T follicular helper cell (primary cell): ENCODE measurements around the gene HSD17B4.
"Not testable (repeated sequence)": the region's sequence is repeated elsewhere in the genome, so short reads cannot be mapped to it uniquely, and the experiment has no call there.

Experiments
- DNase-seq: peaks from one replicate; pipeline ENCODE4 v3.0.0-alpha.2; 2020; ENCODE audit warnings: low read depth
- total RNA-seq, 2 experiments: gene quantifications; one replicate each; lab custom pipeline; 2026; lab: John Stamatoyannopoulos, UW

The HSD17B4 gene, protein sequence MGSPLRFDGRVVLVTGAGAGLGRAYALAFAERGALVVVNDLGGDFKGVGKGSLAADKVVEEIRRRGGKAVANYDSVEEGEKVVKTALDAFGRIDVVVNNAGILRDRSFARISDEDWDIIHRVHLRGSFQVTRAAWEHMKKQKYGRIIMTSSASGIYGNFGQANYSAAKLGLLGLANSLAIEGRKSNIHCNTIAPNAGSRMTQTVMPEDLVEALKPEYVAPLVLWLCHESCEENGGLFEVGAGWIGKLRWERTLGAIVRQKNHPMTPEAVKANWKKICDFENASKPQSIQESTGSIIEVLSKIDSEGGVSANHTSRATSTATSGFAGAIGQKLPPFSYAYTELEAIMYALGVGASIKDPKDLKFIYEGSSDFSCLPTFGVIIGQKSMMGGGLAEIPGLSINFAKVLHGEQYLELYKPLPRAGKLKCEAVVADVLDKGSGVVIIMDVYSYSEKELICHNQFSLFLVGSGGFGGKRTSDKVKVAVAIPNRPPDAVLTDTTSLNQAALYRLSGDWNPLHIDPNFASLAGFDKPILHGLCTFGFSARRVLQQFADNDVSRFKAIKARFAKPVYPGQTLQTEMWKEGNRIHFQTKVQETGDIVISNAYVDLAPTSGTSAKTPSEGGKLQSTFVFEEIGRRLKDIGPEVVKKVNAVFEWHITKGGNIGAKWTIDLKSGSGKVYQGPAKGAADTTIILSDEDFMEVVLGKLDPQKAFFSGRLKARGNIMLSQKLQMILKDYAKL
- total RNA-seq, result 51.1 to 63.4 reads per million in 2 experiments

GRCh38 chr5:119452373-119453039 lies at the start of gene HSD17B4:
HSD17B4 (plus strand) TSS chr5:119452497; CDS start chr5:119452576, 79 bp downstream.
- DNase-seq, result peak; percentile 69

- DNase-seq, result no peak
Measured at GRCh38 chr5:119402555-119402954, 49.7 kb upstream of the HSD17B4 start.

- no peak for DNase-seq
Measured at GRCh38 chr5:119404033-119404432, 48.3 kb upstream of the HSD17B4 start.

DNA sequence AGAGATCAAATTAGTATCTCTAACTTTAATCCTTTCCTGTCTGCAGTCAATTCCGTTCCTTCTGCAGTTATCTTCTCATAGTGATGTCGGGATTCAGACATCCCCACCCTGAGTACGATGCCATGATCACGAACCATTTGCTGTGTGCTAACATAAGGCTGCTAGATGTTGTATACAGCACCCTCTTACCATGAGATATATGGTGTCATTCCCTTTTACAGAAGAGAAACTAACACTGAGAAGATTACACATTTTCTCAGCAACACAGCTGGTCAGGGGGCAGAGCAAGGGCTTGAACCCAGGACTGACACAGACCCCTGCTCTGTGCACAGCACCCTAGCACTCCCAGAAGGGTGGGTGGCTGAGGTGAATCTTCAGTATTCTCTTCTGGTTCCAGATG lies 46.9 kb upstream of the HSD17B4 start:
- DNase-seq, result no peak

DNA sequence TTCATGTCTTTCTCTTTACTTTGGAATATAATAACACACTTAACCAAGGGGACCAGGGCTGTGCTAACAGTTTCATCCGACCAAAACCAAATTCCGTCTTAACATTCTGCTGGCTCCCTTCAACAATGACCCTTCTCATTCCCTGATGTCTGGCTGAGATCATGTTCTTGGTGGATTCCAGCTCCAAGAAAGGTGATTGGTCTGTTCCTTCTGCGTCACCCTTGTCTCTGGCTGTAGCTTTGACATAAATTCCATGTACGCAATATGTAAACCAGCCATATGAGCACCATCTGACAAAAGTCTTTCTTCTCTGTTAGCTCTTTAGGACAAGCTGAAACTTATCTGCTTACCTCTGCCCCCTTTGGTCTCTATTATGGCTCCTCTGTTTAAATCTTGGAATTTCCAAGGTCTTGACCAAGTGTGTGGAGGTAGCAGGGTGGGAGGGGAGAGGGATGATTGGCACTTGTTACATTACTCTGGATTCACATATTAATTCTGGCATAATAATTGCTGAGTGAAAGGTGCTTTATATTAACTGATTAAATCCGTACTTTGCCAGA lies 45.7 kb upstream of the HSD17B4 start:
- DNase-seq, result no peak

DNA sequence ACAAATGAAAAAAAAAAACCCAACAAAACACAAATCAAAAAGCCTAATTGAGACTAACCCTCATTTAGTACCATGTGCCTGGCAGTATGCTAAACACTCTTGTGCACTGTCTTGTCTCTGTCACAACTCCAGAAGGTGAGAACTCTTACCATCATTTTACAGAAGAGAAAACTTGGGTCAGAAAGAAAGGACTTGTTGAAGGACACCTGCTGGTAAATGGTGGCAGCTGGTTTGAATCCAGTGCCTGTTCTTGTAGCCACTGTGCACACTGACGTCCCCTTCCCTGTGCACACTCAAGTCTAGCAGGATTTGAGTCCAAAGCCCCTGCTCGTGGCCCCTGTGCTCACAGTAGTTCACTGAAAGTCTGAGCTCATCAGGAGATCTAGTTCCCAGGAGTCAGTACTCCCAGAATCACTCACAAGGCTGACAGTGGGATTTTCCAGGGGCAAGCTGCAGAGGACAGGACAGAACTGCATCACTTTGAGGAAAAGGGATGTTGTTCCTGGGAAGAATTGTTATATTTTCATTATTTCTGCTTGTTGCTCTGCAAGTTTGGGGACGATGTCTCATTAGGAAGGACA lies 43.0 kb upstream of the HSD17B4 start:
- no peak for DNase-seq

DNA sequence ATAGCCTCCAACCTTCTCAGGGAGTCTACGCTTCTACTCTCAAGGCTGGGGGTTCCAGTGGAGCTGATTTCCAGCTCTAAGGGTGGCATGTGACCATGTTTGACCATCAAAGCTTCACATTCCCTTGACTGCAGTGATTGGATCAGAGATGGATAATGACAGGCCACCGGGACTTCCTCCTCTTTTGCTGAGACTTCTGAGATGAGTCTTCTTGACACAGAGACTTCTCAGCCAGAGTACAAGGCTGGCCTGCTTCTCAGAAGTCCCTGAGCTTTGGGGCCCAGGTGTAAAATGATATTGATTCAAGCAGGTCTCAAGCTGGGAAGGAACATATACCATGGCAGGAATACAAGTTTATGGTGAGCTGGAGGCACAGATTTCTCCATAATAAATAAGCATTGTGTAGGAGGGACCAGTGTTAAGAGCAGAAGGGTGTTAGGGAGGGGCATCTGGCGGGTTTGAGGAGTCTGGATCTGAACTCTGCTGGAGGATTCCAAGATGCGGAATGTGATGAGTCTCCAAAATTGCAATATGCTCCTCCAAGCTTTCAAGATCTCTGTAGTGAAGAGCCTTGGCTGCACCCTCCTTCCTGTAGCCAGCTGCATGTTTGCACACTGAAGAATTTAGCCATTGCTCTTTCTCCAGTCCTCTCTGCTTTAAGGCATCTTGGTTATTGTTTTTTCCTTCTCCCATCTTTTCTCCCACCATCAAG lies 41.7 kb upstream of the HSD17B4 start:
- no peak for DNase-seq

GRCh38 chr5:119411361-119412278 lies 40.7 kb upstream of the HSD17B4 start:
- DNase-seq, result peak; percentile 49

DNA sequence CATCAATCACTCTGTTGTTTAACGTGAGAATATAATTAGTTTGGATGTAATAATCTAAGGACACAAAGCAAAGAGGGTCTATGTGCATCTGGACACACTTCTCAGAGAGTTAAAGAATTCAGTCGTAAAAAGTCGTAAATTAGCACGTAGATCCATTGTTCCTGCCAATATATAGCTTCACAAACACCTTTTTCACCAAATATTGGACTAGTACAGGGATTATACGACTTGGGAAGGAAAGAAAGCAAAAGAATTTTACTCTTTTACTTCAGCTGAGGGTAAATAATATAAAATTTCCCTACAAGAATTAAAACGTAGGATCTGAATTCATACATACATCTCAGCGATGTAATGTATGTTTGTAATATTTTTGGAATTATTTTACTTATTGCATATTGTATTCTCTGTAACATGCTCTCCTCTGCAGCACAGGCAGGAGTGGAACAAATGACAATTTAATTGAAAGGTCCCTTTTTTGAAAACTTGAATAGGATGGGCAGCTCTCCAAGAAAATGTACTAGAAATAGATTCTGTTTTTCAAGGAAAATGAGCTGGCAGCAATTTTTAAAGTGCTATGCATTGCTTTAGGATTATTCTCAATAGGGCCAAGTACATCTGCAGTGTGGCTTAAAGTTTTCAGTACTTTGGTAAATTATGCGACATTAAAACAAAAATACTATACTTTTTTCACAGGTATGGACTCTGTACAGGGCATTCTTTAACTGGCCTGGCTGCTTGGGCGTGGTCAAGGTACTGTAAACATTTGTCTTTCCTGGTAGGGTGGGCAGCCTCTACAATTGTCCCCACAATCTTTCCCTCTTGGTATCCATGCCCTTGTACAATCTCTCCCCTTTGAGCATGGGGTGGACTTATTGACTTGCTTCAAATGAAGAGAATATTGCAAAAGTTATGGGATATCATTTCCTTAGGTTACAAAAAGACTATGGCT lies 39.7 kb upstream of the HSD17B4 start:
- no peak for DNase-seq

- DNase-seq, result not testable (repeated sequence)
Measured at GRCh38 chr5:119414124-119414734, 38.1 kb upstream of the HSD17B4 start.

DNA sequence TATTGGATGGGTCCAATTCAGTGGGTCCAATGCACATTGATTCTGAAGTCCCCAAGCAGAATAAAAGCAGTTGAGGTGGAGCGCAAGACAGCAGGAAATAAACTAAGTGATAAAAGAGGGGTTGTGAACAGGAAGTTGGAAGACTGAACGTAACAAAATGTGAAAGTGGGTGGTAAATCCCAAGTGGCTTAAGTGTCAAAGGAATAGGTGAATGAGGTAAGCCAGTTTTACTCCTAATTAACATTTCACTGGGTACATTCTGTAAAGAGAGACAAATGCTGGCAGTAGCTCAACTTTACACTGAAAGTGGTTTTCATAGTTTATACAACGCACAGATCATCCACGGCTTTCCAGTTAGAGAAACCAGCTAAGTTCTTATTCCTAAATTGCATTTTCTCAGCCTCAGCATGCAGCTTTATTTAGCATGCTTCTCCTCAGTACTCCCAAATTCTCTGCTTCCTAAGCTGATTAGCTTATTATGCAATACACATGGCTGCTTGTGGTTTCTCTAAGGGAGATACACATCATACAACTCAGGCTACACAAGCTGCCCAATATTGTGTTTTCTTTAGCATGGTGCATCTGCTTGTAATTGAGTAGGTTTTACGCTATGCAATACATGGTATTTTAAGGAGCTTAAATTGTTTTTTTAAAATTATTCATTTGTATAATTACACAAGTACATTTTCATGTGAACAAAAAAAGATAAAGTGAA lies 34.2 kb upstream of the HSD17B4 start:
- no peak for DNase-seq

DNA sequence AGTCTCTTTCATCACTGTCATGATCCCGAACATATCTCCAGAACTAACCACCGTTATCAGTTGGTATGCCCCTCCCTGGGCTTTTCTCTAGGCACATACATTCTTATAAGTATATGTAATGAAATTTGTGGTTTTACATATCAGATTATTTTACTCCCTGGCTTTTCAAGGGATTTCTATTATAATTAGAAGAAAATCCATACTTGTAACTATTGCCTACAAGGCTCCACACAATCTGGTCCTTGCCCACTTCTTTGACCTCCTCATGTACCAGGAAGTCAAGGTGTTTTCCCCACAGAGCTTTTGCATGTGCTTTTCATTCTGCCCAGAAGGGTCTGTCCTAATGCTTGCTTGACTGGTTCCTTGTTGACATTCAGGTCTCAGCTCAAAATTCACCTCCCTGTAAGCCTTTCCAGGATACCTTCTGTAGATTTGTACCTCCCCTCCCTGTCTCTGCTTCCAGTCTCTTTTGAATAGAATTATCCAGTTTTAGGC lies 33.6 kb upstream of the HSD17B4 start:
- DNase-seq, result no peak

- DNase-seq, result no peak
Measured at GRCh38 chr5:119420169-119420568, 32.1 kb upstream of the HSD17B4 start.

GRCh38 chr5:119426057-119426456 lies 26.2 kb upstream of the HSD17B4 start:
- DNase-seq, result no peak

DNA sequence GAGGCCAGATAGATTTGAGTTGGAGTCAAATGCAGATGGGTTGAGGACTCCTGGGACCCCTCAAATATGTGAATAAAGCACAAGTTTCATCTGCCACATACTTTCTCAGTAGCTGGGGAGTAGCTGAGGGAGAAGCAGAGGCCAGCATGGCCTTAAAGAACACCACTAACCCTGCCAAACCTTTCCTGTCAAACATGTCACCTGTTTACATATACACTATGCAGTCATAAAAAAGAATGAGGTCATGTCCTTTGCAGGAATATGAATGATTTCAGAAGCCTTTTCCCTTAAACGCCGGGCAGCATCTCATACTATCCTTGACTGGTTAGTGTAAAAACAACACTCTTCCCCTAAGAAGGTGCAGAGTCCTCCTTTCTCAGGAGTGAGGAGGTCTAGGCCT lies 25.2 kb upstream of the HSD17B4 start:
- no peak for DNase-seq

- not testable (repeated sequence) for DNase-seq
Measured at GRCh38 chr5:119427596-119427995, 24.7 kb upstream of the HSD17B4 start.

DNA sequence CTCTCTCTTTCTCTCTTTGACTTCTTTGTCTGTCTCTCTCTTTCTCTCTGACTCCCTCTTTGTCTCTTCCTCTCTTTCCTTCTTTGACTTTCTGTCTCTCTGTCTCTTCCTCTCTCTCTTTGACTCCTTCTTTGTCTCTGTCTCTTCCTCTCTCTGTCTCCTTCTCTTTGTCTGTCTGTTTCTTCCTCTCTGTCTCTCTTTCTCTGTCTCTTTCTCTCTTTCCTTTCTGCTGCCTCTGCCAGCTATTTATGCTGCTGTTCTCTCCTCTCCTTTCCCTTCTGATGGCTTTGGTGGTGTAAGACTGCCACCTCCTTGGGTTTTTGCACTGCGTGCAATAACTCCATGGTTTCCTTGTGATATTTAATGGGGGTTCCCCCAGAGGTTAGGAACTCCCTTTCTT lies 24.1 kb upstream of the HSD17B4 start:
- not testable (repeated sequence) for DNase-seq

DNA sequence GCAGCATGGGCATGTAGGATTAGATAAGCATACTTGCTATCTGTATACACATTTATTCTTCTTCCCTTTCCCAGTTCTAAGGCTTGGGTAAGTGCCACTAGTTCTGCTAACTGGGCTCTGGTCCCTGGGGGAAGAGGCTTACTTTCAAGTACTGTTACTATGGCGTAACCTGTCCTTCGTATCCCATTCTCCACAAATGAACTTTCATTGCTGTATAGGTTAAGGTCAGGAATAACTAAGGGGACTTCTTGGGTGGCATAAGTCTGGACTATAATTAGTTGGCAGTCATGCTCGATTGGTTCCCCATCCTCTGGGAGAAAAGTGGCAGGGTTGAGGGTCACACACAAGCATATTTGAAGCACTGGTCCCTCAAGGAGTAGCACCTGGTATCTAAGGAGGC lies 23.7 kb upstream of the HSD17B4 start:
- not testable (repeated sequence) for DNase-seq
